ENCODE measurements around the gene FAM83C.

DNA sequence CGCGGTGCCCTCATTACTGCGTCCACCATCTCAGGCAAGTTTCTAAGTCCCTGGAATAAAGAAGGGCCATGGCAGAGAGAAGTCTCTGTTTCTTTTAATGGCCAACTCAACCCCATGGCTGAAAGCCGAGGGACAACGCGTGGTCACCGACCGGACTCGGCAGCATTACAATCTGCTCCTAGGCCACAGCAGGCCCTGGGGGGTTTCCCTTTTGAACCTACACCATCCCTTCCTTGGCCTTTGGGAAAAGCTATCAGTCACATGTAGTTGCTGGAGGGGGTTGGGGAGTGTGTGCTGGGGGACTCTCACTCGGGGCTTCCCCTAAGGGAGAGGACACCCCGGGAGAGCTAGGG lies 11.1 kb upstream of the FAM83C start:
- no peak for TF ChIP-seq POLR2A (IDR thresholded peaks at IDR 0.05)
- TF ChIP-seq, protein P1, sequence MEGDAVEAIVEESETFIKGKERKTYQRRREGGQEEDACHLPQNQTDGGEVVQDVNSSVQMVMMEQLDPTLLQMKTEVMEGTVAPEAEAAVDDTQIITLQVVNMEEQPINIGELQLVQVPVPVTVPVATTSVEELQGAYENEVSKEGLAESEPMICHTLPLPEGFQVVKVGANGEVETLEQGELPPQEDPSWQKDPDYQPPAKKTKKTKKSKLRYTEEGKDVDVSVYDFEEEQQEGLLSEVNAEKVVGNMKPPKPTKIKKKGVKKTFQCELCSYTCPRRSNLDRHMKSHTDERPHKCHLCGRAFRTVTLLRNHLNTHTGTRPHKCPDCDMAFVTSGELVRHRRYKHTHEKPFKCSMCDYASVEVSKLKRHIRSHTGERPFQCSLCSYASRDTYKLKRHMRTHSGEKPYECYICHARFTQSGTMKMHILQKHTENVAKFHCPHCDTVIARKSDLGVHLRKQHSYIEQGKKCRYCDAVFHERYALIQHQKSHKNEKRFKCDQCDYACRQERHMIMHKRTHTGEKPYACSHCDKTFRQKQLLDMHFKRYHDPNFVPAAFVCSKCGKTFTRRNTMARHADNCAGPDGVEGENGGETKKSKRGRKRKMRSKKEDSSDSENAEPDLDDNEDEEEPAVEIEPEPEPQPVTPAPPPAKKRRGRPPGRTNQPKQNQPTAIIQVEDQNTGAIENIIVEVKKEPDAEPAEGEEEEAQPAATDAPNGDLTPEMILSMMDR (IDR thresholded peaks at IDR 0.05) = no peak
